H1 (cell line): ENCODE measurements around the gene MACROD2. TPM values are rescaled to one million over a fixed set of nuclear protein-coding genes. Genes with fewer than 3 reads are reported as not detected.

Experiments used
- CTCF ChIA-PET: fragments of 300-600 bp; sonication (Branson Sonifier 250); formaldehyde crosslinking; loops from one replicate; lab custom pipeline; 2021; ENCODE audit not compliant: partially characterized antibody; lab: Charles Lee
- POLR2A ChIA-PET: fragments of 300-600 bp; sonication (Branson Sonifier 250); formaldehyde crosslinking; loops from one replicate; lab custom pipeline; 2021; ENCODE audit warnings: inconsistent platforms; ENCODE audit not compliant: partially characterized antibody; lab: Charles Lee
- DNase-seq, 2 experiments: peaks; one replicate each; pipeline versions ENCODE4 v3.0.0 to v3.0.0-alpha.2; 2010 to 2022; ENCODE audit warnings: low spot score in 2 of 2, low read depth in 1 of 2, mixed read lengths in 1 of 2
- FAIRE-seq: peaks from 2 replicates; lab custom pipeline; 2011; peaks lifted over from hg19 to GRCh38; lab: Jason Lieb, UNC
- H2AFZ ChIP-seq: 2 replicates; pipeline ENCODE4 v1.8.1; 2012; ENCODE audit warnings: low read length, inconsistent platforms
- H2AK5ac ChIP-seq: 2 replicates; pipeline ENCODE4 v1.6.1; 2013; ENCODE audit warnings: low read depth, low read length
- H2BK120ac ChIP-seq: replicated peaks from 2 replicates; pipeline ENCODE3; 2013; ENCODE audit warnings: low read depth, low read length, inconsistent platforms
- H2BK12ac ChIP-seq: 2 replicates; pipeline ENCODE4 v1.6.1; 2013; ENCODE audit warnings: low read depth, low read length
- H2BK15ac ChIP-seq: 2 replicates; pipeline ENCODE4 v1.6.1; 2013; ENCODE audit warnings: low read length
- H2BK20ac ChIP-seq: 2 replicates; pipeline ENCODE4 v1.6.1; 2013; ENCODE audit warnings: low read length
- H2BK5ac ChIP-seq: 2 replicates; pipeline ENCODE4 v1.6.1; 2013; ENCODE audit warnings: low read depth, low read length
- H3K14ac ChIP-seq: 2 replicates; pipeline ENCODE4 v1.6.1; 2013; ENCODE audit warnings: inconsistent platforms; ENCODE audit not compliant: insufficient read length
- H3K18ac ChIP-seq: 2 replicates; pipeline ENCODE4 v1.6.1; 2013; ENCODE audit warnings: low read length; ENCODE audit errors: extremely low read depth
- H3K23ac ChIP-seq: 2 replicates; pipeline ENCODE4 v1.6.1; 2013; ENCODE audit warnings: inconsistent platforms; ENCODE audit not compliant: insufficient read length
- H3K23me2 ChIP-seq: 2 replicates; pipeline ENCODE4 v1.6.1; 2013; ENCODE audit warnings: low read depth, low read length
- H3K27ac ChIP-seq: 2 replicates; pipeline ENCODE4 v1.6.1; 2011; ENCODE audit warnings: low read depth, low read length, inconsistent platforms
- H3K27me3 ChIP-seq, 4 experiments: replicated peaks in 1 of 4; 1 replicate in 1 of 4; 2 replicates in 3 of 4; pipeline versions ENCODE4 v1.6.1 to v1.8.1; 2011 to 2013; ENCODE audit warnings: low read length in 3 of 4, mild to moderate bottlenecking in 3 of 4, inconsistent platforms in 2 of 4, mixed read lengths in 2 of 4, moderate library complexity in 1 of 4; ENCODE audit not compliant: control insufficient read depth in 3 of 4, insufficient read depth in 3 of 4; ENCODE audit errors: extremely low read depth in 1 of 4
- H3K36me3 ChIP-seq, 4 experiments: 2 replicates each; pipeline versions ENCODE4 v1.6.1 to v1.8.1; 2011 to 2013; ENCODE audit warnings: mild to moderate bottlenecking in 4 of 4, low read length in 3 of 4, moderate library complexity in 2 of 4, control low read depth in 1 of 4, inconsistent platforms in 1 of 4; ENCODE audit not compliant: insufficient read depth in 4 of 4, control insufficient read depth in 2 of 4
- H3K4ac ChIP-seq: replicated peaks from 2 replicates; pipeline ENCODE3; 2013; ENCODE audit warnings: low read length, low read depth, mixed read lengths, inconsistent platforms; ENCODE audit not compliant: insufficient read length
- H3K4me1 ChIP-seq, 4 experiments: replicated peaks in 1 of 4; 1 replicate in 1 of 4; 2 replicates in 3 of 4; pipeline versions ENCODE4 v1.6.1 to v1.8.1; 2011 to 2013; ENCODE audit warnings: low read length in 3 of 4, inconsistent platforms in 2 of 4, mixed read lengths in 1 of 4; ENCODE audit not compliant: insufficient read depth in 4 of 4, control insufficient read depth in 3 of 4
- H3K4me2 ChIP-seq, 2 experiments: 2 replicates each; pipeline versions ENCODE4 v1.6.1 to v1.8.1; 2011 to 2013; ENCODE audit warnings: low read depth in 2 of 2, low read length in 2 of 2, control low read depth in 1 of 2, inconsistent platforms in 1 of 2, mild to moderate bottlenecking in 1 of 2; ENCODE audit not compliant: insufficient read depth in 1 of 2
- H3K4me3 ChIP-seq, 4 experiments: fragments of 200-600, 300-600 bp in 1 of 4; sonication (generic), shearing (Covaris generic), sonication (Bioruptor Twin) in 1 of 4; 2 replicates each; pipeline versions ENCODE4 v1.5.1 to v1.8.1; 2011 to 2016; ENCODE audit warnings: low read length in 4 of 4, low read depth in 3 of 4, control low read depth in 2 of 4, inconsistent platforms in 2 of 4, mild to moderate bottlenecking in 2 of 4, mixed read lengths in 1 of 4, moderate library complexity in 1 of 4; ENCODE audit not compliant: insufficient read depth in 2 of 4; ENCODE audit errors: extremely low read depth in 1 of 4
- H3K56ac ChIP-seq: replicated peaks from 2 replicates; pipeline ENCODE3; 2013; ENCODE audit warnings: low read depth, mild to moderate bottlenecking, mixed read lengths, low read length, inconsistent platforms; ENCODE audit not compliant: insufficient read length
- H3K79me1 ChIP-seq: 2 replicates; pipeline ENCODE4 v1.6.1; 2013; ENCODE audit warnings: low read depth, low read length, control low read depth
- H3K79me2 ChIP-seq, 2 experiments: 2 replicates each; pipeline versions ENCODE4 v1.6.1 to v1.8.1; 2012 to 2013; ENCODE audit warnings: low read length in 2 of 2, mild to moderate bottlenecking in 2 of 2, inconsistent platforms in 1 of 2; ENCODE audit not compliant: insufficient read depth in 2 of 2, control insufficient read depth in 1 of 2
- H3K9ac ChIP-seq, 4 experiments: replicated peaks in 1 of 4; 1 replicate in 1 of 4; 2 replicates in 3 of 4; pipeline versions ENCODE4 v1.6.1 to v1.8.1; 2011 to 2013; ENCODE audit warnings: low read depth in 3 of 4, low read length in 3 of 4, control low read depth in 2 of 4, mild to moderate bottlenecking in 2 of 4, moderate library complexity in 2 of 4, inconsistent platforms in 1 of 4; ENCODE audit errors: extremely low read depth in 1 of 4
- H3K9me3 ChIP-seq, 2 experiments: 2 replicates each; pipeline versions ENCODE4 v1.6.1 to v1.8.1; 2012 to 2013; ENCODE audit warnings: mild to moderate bottlenecking in 2 of 2, moderate library complexity in 2 of 2, control low read depth in 1 of 2, inconsistent platforms in 1 of 2, low read depth in 1 of 2, low read length in 1 of 2, mixed read lengths in 1 of 2; ENCODE audit not compliant: insufficient read depth in 2 of 2
- H4K20me1 ChIP-seq, 2 experiments: replicated peaks in 1 of 2; 2 replicates each; pipeline versions ENCODE3 to v1.8.1; 2011 to 2013; ENCODE audit warnings: inconsistent platforms in 2 of 2, low read length in 2 of 2, mild to moderate bottlenecking in 1 of 2; ENCODE audit not compliant: insufficient read depth in 2 of 2, control insufficient read depth in 1 of 2
- H4K5ac ChIP-seq: 2 replicates; pipeline ENCODE4 v1.6.1; 2013; ENCODE audit warnings: low read length, low read depth, mixed read lengths, inconsistent platforms; ENCODE audit not compliant: insufficient read length
- H4K8ac ChIP-seq: 2 replicates; pipeline ENCODE4 v1.8.0; 2013; ENCODE audit warnings: mild to moderate bottlenecking, moderate library complexity, low read length, inconsistent platforms; ENCODE audit not compliant: insufficient read depth; ENCODE audit errors: extremely low read depth
- H4K91ac ChIP-seq: replicated peaks from 2 replicates; pipeline ENCODE3; 2013; ENCODE audit warnings: low read length, mixed read lengths, inconsistent platforms; ENCODE audit not compliant: insufficient read length
- ATF2 ChIP-seq: IDR thresholded peaks from 2 replicates; pipeline ENCODE4 v1.6.1; 2012; ENCODE audit warnings: low read length, inconsistent platforms
- JUND ChIP-seq: IDR thresholded peaks from 2 replicates; pipeline ENCODE4 v1.6.1; 2011; ENCODE audit warnings: mild to moderate bottlenecking, improper control_type of control experiment, low read length
- RAD21 ChIP-seq, 2 experiments: IDR thresholded peaks in 1 of 2; conservative IDR thresholded peaks in 1 of 2; 2 replicates each; pipeline ENCODE4 v1.6.1; 2011; ENCODE audit warnings: low read depth in 2 of 2, low read length in 2 of 2, improper control_type of control experiment in 1 of 2, inconsistent platforms in 1 of 2, mild to moderate bottlenecking in 1 of 2, moderate library complexity in 1 of 2
- SAP30 ChIP-seq: fragments of 300-600 bp; sonication (generic); IDR thresholded peaks from 2 replicates; pipeline ENCODE4 v1.7.1; 2012; ENCODE audit warnings: low read length, moderate library complexity, mild to moderate bottlenecking, inconsistent platforms; ENCODE audit not compliant: insufficient read depth, insufficient replicate concordance
- TAF7 ChIP-seq: optimal IDR thresholded peaks from 2 replicates; pipeline ENCODE3; 2011; ENCODE audit warnings: low read depth, mild to moderate bottlenecking, inconsistent platforms, low read length, moderate library complexity, borderline replicate concordance
- USF2 ChIP-seq: IDR thresholded peaks from 2 replicates; pipeline ENCODE4 v1.6.1; 2011; ENCODE audit warnings: low read length, improper control_type of control experiment
- YY1 ChIP-seq: IDR thresholded peaks from 2 replicates; pipeline ENCODE4 v1.6.1; 2011; ENCODE audit warnings: low read depth, mild to moderate bottlenecking, low read length
- WGBS, 2 experiments: shearing (Covaris generic) in 1 of 2; methylation state at CpG; one replicate each; pipeline versions ENCODE4 v1.1.6 to v1.1.7; 2013 to 2015; ENCODE audit warnings: low lambda C conversion rate in 2 of 2, mixed read lengths in 2 of 2, inconsistent platforms in 1 of 2, low coverage in 1 of 2, missing lambda C conversion rate in 1 of 2; ENCODE audit not compliant: insufficient replicate concordance in 2 of 2, insufficient coverage in 1 of 2, insufficient read length in 1 of 2; ENCODE audit errors: extremely low coverage in 1 of 2, missing lambda C conversion rate in 1 of 2; 5-methylcytosine and 5-hydroxymethylcytosine counted together
- polyA plus RNA-seq, 7 experiments: library from polyadenylated mRNA; depleted of rRNA in 3 of 7; stranded (reverse) in 5 of 7; unstranded in 2 of 7; fragments of >200 nt in 5 of 7; fragments of 200-250 nt in 2 of 7; gene quantifications; 1 replicate in 5 of 7; 2 replicates in 1 of 7; 4 replicates in 1 of 7; pipeline versions ENCODE4 v1.2.1 to v1.2.3, GENCODE V29; 2011 to 2013; ENCODE audit warnings: missing spikeins in 2 of 7, mixed read lengths in 2 of 7
- total RNA-seq: library from RNA; stranded (reverse); fragmentation: NEBNext Ultra II Directional; extraction: Animal tissue kit (Norgen Biotek cat#: 25700); gene quantifications from 2 replicates; pipeline ENCODE4 v1.2.1, GENCODE V29; 2021

MACROD2 gene
- total and polyA plus RNA-seq, 2 of the 8 experiments (the other 6 are each of a cell fraction or from before 2014, with no cell fraction given), result 0.70 to 3.9 TPM

GRCh38 chr20:15917283-15917682 is 1922.0 kb downstream of the MACROD2 start:
- Histone ChIP-seq H3K4me1 (peaks cover 0 to 3% (median 0%) of the 10 kb centered on the region in 4 experiments; a peak in 3 of 7 replicates), H4K5ac (no peak overlapping the region), H3K4ac (no peak overlapping the region), H4K91ac (no peak overlapping the region), H2BK5ac (no peak overlapping the region), H2AK5ac (no peak overlapping the region), H3K27ac (no peak overlapping the region), H3K79me1 (no peaks in the 10 kb centered on the region), H4K8ac (no peak overlapping the region), H3K14ac (no peak overlapping the region), H3K36me3 (no peaks in the 10 kb centered on the region), H3K9ac (no peak overlapping the region), H3K27me3 (no peaks in the 10 kb centered on the region), H2BK12ac (no peak overlapping the region), H3K23ac (no peak overlapping the region), H3K79me2 (no peaks in the 10 kb centered on the region), H4K20me1 (no peaks in the 10 kb centered on the region), H3K4me2 (no peak overlapping the region), H2BK120ac (no peak overlapping the region), H2BK20ac (no peak overlapping the region), H3K9me3 (no peaks in the 10 kb centered on the region), H2BK15ac (no peak overlapping the region), H3K4me3 (no peak overlapping the region), H3K18ac (no peak overlapping the region), H3K23me2 (no peaks in the 10 kb centered on the region; the same call in 1 of the 2 replicates), H3K56ac (no peak overlapping the region), H2AFZ (0 out of 2 replicates have a peak overlapping the region, but pooled peaks have one; percentile 2)
- 79% methylated on average over 4 of the region's 4 CpGs; no CpG with 5 or more reads in 1 of the 2 experiments for WGBS, 2 experiments
- no peak for FAIRE-seq
- ChIA-PET CTCF (no interaction called here), POLR2A (no interaction called here)
- TF ChIP-seq USF2 (no peak), RAD21 (IDR thresholded peaks at IDR 0.05 in 1 of 2, conservative IDR thresholded peaks at IDR 0.05 in 1 of 2; ENCODE audit: low read depth in 2 of 2, low read length in 2 of 2) (no peak), SAP30 (no peak), TAF7 (no peak), ATF2 (no peak), YY1 (no peak), JUND (no peak)
- no peak for DNase-seq
